Measurements from ENCODE around the gene TRAF1.

Gene TRAF1

GRCh38 chr9:120900824-120901223 lies 25.8 kb downstream of the TRAF1 start:
- Histone ChIP-seq H4K20me1 (no peaks in the 10 kb centered on the region), H3K4me1 (peaks cover 29 to 100% (median 93%) of the 10 kb centered on the region in 10 experiments), H3K4me3 (no peak overlapping the region), H3K27ac (no peak overlapping the region), H3K9ac (no peak overlapping the region), H3K27me3 (no peaks in the 10 kb centered on the region; a peak in 1 of 22 replicates), H3K4me2 (peak overlapping the region in 6 of 11 experiments; percentile 54 to 80 (median 74); a peak in 9 of 22 replicates), H3K9me3 (replicated peaks in 1 of 11) (no peaks in the 10 kb centered on the region), H3K36me3 (no peaks in the 10 kb centered on the region)
- no peak for TF ChIP-seq Cebpa-rat (IDR thresholded peaks at IDR 0.05)

GRCh38 chr9:120899490-120900068 lies 27.0 kb downstream of the TRAF1 start:
- H3K27me3 ChIP-seq = no peaks in the 10 kb centered on the region; a peak in 1 of 22 replicates
- no peaks in the 10 kb centered on the region for H3K36me3 ChIP-seq
- no peak overlapping the region for H3K9ac ChIP-seq
- H3K4me3 ChIP-seq = no peak overlapping the region
- no peak overlapping the region for H3K27ac ChIP-seq
- no peak for TF ChIP-seq Cebpa-rat (IDR thresholded peaks at IDR 0.05)
- H3K9me3 ChIP-seq (replicated peaks in 1 of 11) = peaks cover 0 to under 1% (median 0%) of the 10 kb centered on the region in 11 experiments; a peak in 2 of 22 replicates
- peak overlapping the region in 8 of 11 experiments; percentile 5 to 50 (median 18); a peak in 7 of 22 replicates for H3K4me2 ChIP-seq
- H4K20me1 ChIP-seq = no peaks in the 10 kb centered on the region
- peaks cover 28 to 100% (median 91%) of the 10 kb centered on the region in 10 experiments for H3K4me1 ChIP-seq

GRCh38 chr9:120898396-120898795 lies 28.2 kb downstream of the TRAF1 start:
- Histone ChIP-seq H3K4me3 (no peak overlapping the region), H3K27ac (peak overlapping the region in 9 of 11 experiments; percentile 39 to 94 (median 79); a peak in 13 of 22 replicates), H3K27me3 (no peaks in the 10 kb centered on the region; a peak in 1 of 22 replicates), H3K4me1 (peaks cover 28 to 100% (median 91%) of the 10 kb centered on the region in 10 experiments), H3K9me3 (replicated peaks in 1 of 11) (peaks cover 0 to 4% (median 0%) of the 10 kb centered on the region in 11 experiments; a peak in 2 of 22 replicates), H3K36me3 (no peaks in the 10 kb centered on the region), H3K4me2 (peak overlapping the region in 8 of 11 experiments; percentile 74 to 89 (median 81); a peak in 12 of 22 replicates), H3K9ac (peak overlapping the region in 3 of 11 experiments; percentile 0 to 32 (median 13); a peak in 1 of 22 replicates), H4K20me1 (no peaks in the 10 kb centered on the region)
- no peak for TF ChIP-seq Cebpa-rat (IDR thresholded peaks at IDR 0.05)

- Histone ChIP-seq H3K9me3 (replicated peaks in 1 of 11) (peaks cover 0 to 4% (median 0%) of the 10 kb centered on the region in 11 experiments; a peak in 2 of 22 replicates), H3K36me3 (no peaks in the 10 kb centered on the region), H3K4me2 (peak overlapping the region in 5 of 11 experiments; percentile 1 to 89 (median 74); a peak in 8 of 22 replicates), H3K9ac (peak overlapping the region in 2 of 11 experiments; percentile 40 to 77; a peak in 3 of 22 replicates), H3K27me3 (no peaks in the 10 kb centered on the region), H3K4me3 (no peak overlapping the region), H3K4me1 (peaks cover 35 to 100% (median 92%) of the 10 kb centered on the region in 10 experiments), H4K20me1 (no peaks in the 10 kb centered on the region), H3K27ac (peak overlapping the region in 7 of 11 experiments; percentile 6 to 94 (median 89); a peak in 11 of 22 replicates)
- no peak for TF ChIP-seq Cebpa-rat (IDR thresholded peaks at IDR 0.05)
Observed at GRCh38 chr9:120895951-120896350, 30.6 kb downstream of the TRAF1 start.

- Histone ChIP-seq H3K9me3 (replicated peaks in 1 of 11) (peaks cover 0 to 4% (median 0%) of the 10 kb centered on the region in 11 experiments; a peak in 2 of 22 replicates), H3K9ac (peak overlapping the region in 3 of 11 experiments; percentile 53 to 77 (median 64); a peak in 4 of 22 replicates), H3K4me2 (peak overlapping the region in 10 of 11 experiments; percentile 10 to 94 (median 80); a peak in 16 of 22 replicates), H3K27me3 (no peaks in the 10 kb centered on the region), H3K4me3 (no peak overlapping the region), H3K4me1 (peaks cover 49 to 100% (median 95%) of the 10 kb centered on the region in 10 experiments), H3K36me3 (no peaks in the 10 kb centered on the region), H4K20me1 (no peaks in the 10 kb centered on the region), H3K27ac (peak overlapping the region in 8 of 11 experiments; percentile 52 to 94 (median 85); a peak in 15 of 22 replicates)
- TF ChIP-seq Cebpa-rat (IDR thresholded peaks at IDR 0.05) = no peak
Observed at GRCh38 chr9:120894321-120895148, 32.1 kb downstream of the TRAF1 start.

- Histone ChIP-seq H3K36me3 (no peaks in the 10 kb centered on the region), H3K4me2 (peak overlapping the region in 10 of 11 experiments; percentile 49 to 94 (median 80); a peak in 20 of 22 replicates), H3K9ac (peak overlapping the region in 7 of 11 experiments; percentile 24 to 77 (median 53); a peak in 10 of 22 replicates), H3K4me1 (peaks cover 51 to 100% (median 96%) of the 10 kb centered on the region in 10 experiments), H3K4me3 (no peak overlapping the region), H4K20me1 (no peaks in the 10 kb centered on the region), H3K27me3 (no peaks in the 10 kb centered on the region), H3K27ac (peak overlapping the region in 9 of 11 experiments; percentile 52 to 94 (median 81); a peak in 17 of 22 replicates), H3K9me3 (replicated peaks in 1 of 11) (peaks cover 0 to 4% (median 0%) of the 10 kb centered on the region in 11 experiments; a peak in 2 of 22 replicates)
- no peak for TF ChIP-seq Cebpa-rat (IDR thresholded peaks at IDR 0.05)
Observed at GRCh38 chr9:120893611-120894307, 32.8 kb downstream of the TRAF1 start.

- Histone ChIP-seq H3K9me3 (replicated peaks in 1 of 11) (peaks cover 0 to 4% (median 0%) of the 10 kb centered on the region in 11 experiments; a peak in 2 of 22 replicates), H3K27ac (peak overlapping the region in 10 of 11 experiments; percentile 22 to 94 (median 78); a peak in 18 of 22 replicates), H3K9ac (peak overlapping the region in 8 of 11 experiments; percentile 34 to 77 (median 69); a peak in 15 of 22 replicates), H3K4me1 (peaks cover 49 to 100% (median 96%) of the 10 kb centered on the region in 10 experiments), H4K20me1 (no peaks in the 10 kb centered on the region), H3K27me3 (no peaks in the 10 kb centered on the region), H3K4me2 (peak overlapping the region; percentile 49 to 94 (median 77)), H3K36me3 (no peaks in the 10 kb centered on the region), H3K4me3 (no peak overlapping the region)
- TF ChIP-seq Cebpa-rat (IDR thresholded peaks at IDR 0.05) = peak in 3 of 11 experiments; percentile 8 to 77 (median 22); a peak in 4 of 22 replicates
Observed at GRCh38 chr9:120892748-120893610, 33.6 kb downstream of the TRAF1 start.

Measured in BLaER1 treated with 17β-estradiol and CSF1 and Interleukin-3, amounts not matched to agents 10 nM and 100 nM (cell line).